Immature natural killer cell (primary cell): ENCODE measurements around the gene CFAP70. TPM values are rescaled to one million over a fixed set of nuclear protein-coding genes. Genes with fewer than 3 reads are reported as not detected.
A peak's percentile ranks its signal among the peaks of the same experiment; 100 is the strongest.
"Not testable (repeated sequence)": the region's sequence is repeated elsewhere in the genome, so short reads cannot be mapped to it uniquely, and the experiment has no call there.

ENCODE experiments used
- DNase-seq, 3 donors: peaks; one replicate each; pipeline ENCODE4 v3.0.0; 2022; ENCODE audit warnings: mixed read lengths in 1 of 3
- H3K27ac Mint-ChIP-seq, 6 donors: one replicate each; pipeline ENCODE4 v1.8.0; 2020; ENCODE audit warnings: mixed read lengths in 6 of 6, mild to moderate bottlenecking in 5 of 6, inconsistent platforms in 4 of 6, moderate library complexity in 3 of 6
- H3K27me3 Mint-ChIP-seq, 3 donors: one replicate each; pipeline ENCODE4 v1.8.0; 2020 to 2021; ENCODE audit warnings: low read depth in 3 of 3, mild to moderate bottlenecking in 3 of 3, mixed read lengths in 3 of 3, moderate library complexity in 3 of 3, inconsistent platforms in 1 of 3
- H3K36me3 Mint-ChIP-seq, 3 donors: one replicate each; pipeline ENCODE4 v1.8.0; 2020; ENCODE audit warnings: mixed read lengths in 3 of 3, inconsistent platforms in 2 of 3, mild to moderate bottlenecking in 2 of 3
- H3K4me1 Mint-ChIP-seq, 2 donors: one replicate each; pipeline ENCODE4 v1.8.0; 2020; ENCODE audit warnings: inconsistent platforms in 2 of 2, mild to moderate bottlenecking in 2 of 2, mixed read lengths in 2 of 2, moderate library complexity in 1 of 2
- H3K4me3 Mint-ChIP-seq, 5 donors: one replicate each; pipeline ENCODE4 v1.8.0; 2020; ENCODE audit warnings: mild to moderate bottlenecking in 5 of 5, mixed read lengths in 5 of 5, inconsistent platforms in 3 of 5, moderate library complexity in 3 of 5
- H3K9me3 Mint-ChIP-seq, 6 donors: one replicate each; pipeline ENCODE4 v1.8.0; 2020; ENCODE audit warnings: mild to moderate bottlenecking in 6 of 6, mixed read lengths in 6 of 6, inconsistent platforms in 4 of 6, moderate library complexity in 3 of 6
- polyA plus RNA-seq, 3 donors: library from polyadenylated mRNA; unstranded; fragments of 300-500 nt; fragmentation: Illumina TruSeq; gene quantifications; one replicate each; pipeline ENCODE4 v1.2.3, GENCODE V29; 2021

CFAP70 gene
- polyA plus RNA-seq, 3 donors from 2014 or later: 0.16 TPM; not detected in 2

GRCh38 chr10:73261362-73261995 is 97.2 kb downstream of the CFAP70 start:
- no peak overlapping the region for H3K4me3 Mint-ChIP-seq
- H3K27ac Mint-ChIP-seq: no peak overlapping the region
- peaks cover 0 to 12% (median 6%) of the 10 kb centered on the region in 6 donors for H3K9me3 Mint-ChIP-seq
- no peaks in the 10 kb centered on the region for H3K4me1 Mint-ChIP-seq
- H3K27me3 Mint-ChIP-seq: peaks cover 0 to 6% (median 4%) of the 10 kb centered on the region in 3 donors
- H3K36me3 Mint-ChIP-seq: peaks cover 4 to 9% (median 6%) of the 10 kb centered on the region in 3 donors
- no peak for DNase-seq

- H3K27ac Mint-ChIP-seq, H3K36me3 Mint-ChIP-seq, H3K4me1 Mint-ChIP-seq, H3K27me3 Mint-ChIP-seq, H3K4me3 Mint-ChIP-seq, DNase-seq: not testable (repeated sequence)
- peaks cover 0 to 12% (median 6%) of the 10 kb centered on the region in 6 donors for H3K9me3 Mint-ChIP-seq
These were observed 100.1 kb downstream of the CFAP70 start for GRCh38 chr10:73258612-73259011.

- Mint-ChIP-seq H3K4me1 (peaks cover 31 to 39% of the 10 kb centered on the region in 2 donors), H3K27ac (peak overlapping the region; percentile 92 to 97 (median 95)), H3K4me3 (peak overlapping the region; percentile 95 to 99 (median 99)), H3K36me3 (peaks cover 3 to 11% (median 9%) of the 10 kb centered on the region in 3 donors), H3K9me3 (peaks cover 0 to under 1% (median 0%) of the 10 kb centered on the region in 6 donors), H3K27me3 (peaks cover 5 to 6% (median 6%) of the 10 kb centered on the region in 3 donors)
- peak in 1 of 3 donors; percentile 3 for DNase-seq
These were observed 105.5 kb downstream of the CFAP70 start for GRCh38 chr10:73253225-73253555.

- no peaks in the 10 kb centered on the region for H3K9me3 Mint-ChIP-seq
- DNase-seq: peak; percentile 92
- H3K27me3 Mint-ChIP-seq: peaks cover 5 to 6% (median 6%) of the 10 kb centered on the region in 3 donors
- peaks cover 3 to 11% (median 5%) of the 10 kb centered on the region in 3 donors for H3K36me3 Mint-ChIP-seq
- peak within 1 kb of the TSS; percentile 95 to 99 (median 99) for H3K4me3 Mint-ChIP-seq
- peak within 1 kb of the TSS; percentile 92 to 97 (median 95) for H3K27ac Mint-ChIP-seq
- H3K4me1 Mint-ChIP-seq: peaks cover 34 to 43% of the 10 kb centered on the region in 2 donors
These were observed 106.0 kb downstream of the CFAP70 start, which contains the start of gene MRPS16 for GRCh38 chr10:73252445-73253224. TSS of gene MRPS16 (minus strand) at chr10:73252644. CDS start at chr10:73252482, 162 bp downstream.

GRCh38 chr10:73251683-73252444 is 106.8 kb downstream of the CFAP70 start:
- Mint-ChIP-seq H3K4me1 (peaks cover 41 to 51% of the 10 kb centered on the region in 2 donors), H3K27ac (peak overlapping the region; percentile 92 to 97 (median 95)), H3K9me3 (no peaks in the 10 kb centered on the region), H3K4me3 (peak overlapping the region; percentile 95 to 99 (median 99)), H3K36me3 (peaks cover 3 to 11% (median 5%) of the 10 kb centered on the region in 3 donors), H3K27me3 (peaks cover 9 to 11% (median 9%) of the 10 kb centered on the region in 3 donors)
- DNase-seq: no peak

GRCh38 chr10:73248259-73248724 is 110.4 kb downstream of the CFAP70 start:
- DNase-seq: no peak
- H3K36me3 Mint-ChIP-seq: peaks cover 7 to 17% (median 10%) of the 10 kb centered on the region in 3 donors
- peaks cover 51 to 77% of the 10 kb centered on the region in 2 donors for H3K4me1 Mint-ChIP-seq
- H3K27ac Mint-ChIP-seq: peak overlapping the region; percentile 28 to 95 (median 92)
- peak overlapping the region; percentile 49 to 89 (median 68) for H3K4me3 Mint-ChIP-seq
- H3K9me3 Mint-ChIP-seq: no peaks in the 10 kb centered on the region
- H3K27me3 Mint-ChIP-seq: peaks cover 9 to 14% (median 11%) of the 10 kb centered on the region in 3 donors

GRCh38 chr10:73247509-73248258 is 111.0 kb downstream of the CFAP70 start:
- Mint-ChIP-seq H3K4me3 (peak overlapping the region; percentile 89 to 98 (median 95)), H3K36me3 (peaks cover 11 to 23% (median 14%) of the 10 kb centered on the region in 3 donors), H3K4me1 (peaks cover 45 to 71% of the 10 kb centered on the region in 2 donors), H3K27ac (peak overlapping the region; percentile 83 to 95 (median 94)), H3K27me3 (peaks cover 9 to 13% (median 11%) of the 10 kb centered on the region in 3 donors), H3K9me3 (no peaks in the 10 kb centered on the region)
- DNase-seq: no peak

- Mint-ChIP-seq H3K36me3 (peaks cover 15 to 29% (median 17%) of the 10 kb centered on the region in 3 donors), H3K27me3 (peaks cover 6 to 9% (median 7%) of the 10 kb centered on the region in 3 donors), H3K9me3 (no peaks in the 10 kb centered on the region)
These were observed 111.8 kb downstream of the CFAP70 start, which contains the start of gene DNAJC9 for GRCh38 chr10:73246646-73247508. TSS of gene DNAJC9 (minus strand) at chr10:73247255. CDS start at chr10:73247189, 66 bp downstream.

GRCh38 chr10:73246322-73246645 is 112.4 kb downstream of the CFAP70 start:
- peaks cover 15 to 29% (median 18%) of the 10 kb centered on the region in 3 donors for H3K36me3 Mint-ChIP-seq
- H3K27ac Mint-ChIP-seq: peak overlapping the region; percentile 83 to 95 (median 94)
- no peaks in the 10 kb centered on the region for H3K9me3 Mint-ChIP-seq
- peak overlapping the region; percentile 89 to 98 (median 95) for H3K4me3 Mint-ChIP-seq
- no peak for DNase-seq
- H3K4me1 Mint-ChIP-seq: peaks cover 32 to 57% of the 10 kb centered on the region in 2 donors
- peaks cover 3 to 9% (median 7%) of the 10 kb centered on the region in 3 donors for H3K27me3 Mint-ChIP-seq

More at GRCh38 chr10:73246646-73247508, 111.8 kb downstream of the CFAP70 start, which contains the start of gene DNAJC9:
- DNase-seq: peak; percentile 94 to 95 (median 94)
- Mint-ChIP-seq H3K27ac (peak within 1 kb of the TSS; percentile 83 to 95 (median 94)), H3K4me3 (peak within 1 kb of the TSS; percentile 89 to 98 (median 95)), H3K4me1 (peaks cover 37 to 63% of the 10 kb centered on the region in 2 donors)

- H3K27ac Mint-ChIP-seq: peak overlapping the region in 3 of 6 donors; percentile 7 to 85 (median 19)
- peak overlapping the region in 2 of 5 donors; percentile 27 to 28 for H3K4me3 Mint-ChIP-seq
- no peaks in the 10 kb centered on the region for H3K9me3 Mint-ChIP-seq
- H3K36me3 Mint-ChIP-seq: peaks cover 10 to 29% (median 21%) of the 10 kb centered on the region in 3 donors
- H3K4me1 Mint-ChIP-seq: peaks cover 23 to 46% of the 10 kb centered on the region in 2 donors
- H3K27me3 Mint-ChIP-seq: peaks cover 3 to 9% (median 5%) of the 10 kb centered on the region in 3 donors
- no peak for DNase-seq
These were observed 113.7 kb downstream of the CFAP70 start for GRCh38 chr10:73244866-73245477.

- Mint-ChIP-seq H3K4me1 (peaks cover 0 to 9% of the 10 kb centered on the region in 2 donors), H3K4me3 (no peak overlapping the region), H3K36me3 (peaks cover 10 to 23% (median 21%) of the 10 kb centered on the region in 3 donors), H3K9me3 (no peaks in the 10 kb centered on the region), H3K27ac (peak overlapping the region in 1 of 6 donors; percentile 50), H3K27me3 (no peaks in the 10 kb centered on the region)
- DNase-seq: no peak
These were observed 118.8 kb downstream of the CFAP70 start for GRCh38 chr10:73239908-73240307.
